DMS53 treated with DMSO at 0.1 percent for 48 hours (cell line): ENCODE measurements around the gene CDRT4.
"Not testable (repeated sequence)": the region's sequence is repeated elsewhere in the genome, so short reads cannot be mapped to it uniquely, and the experiment has no call there.

Source experiments
- DNase-seq: peaks from one replicate; lab custom pipeline; 2025; ENCODE audit not compliant: unreplicated experiment; lab: John Stamatoyannopoulos, UW

CDRT4 gene

GRCh38 chr17:15457723-15458094, 9.7 kb downstream of the CDRT4 start:
- DNase-seq, result no peak

GRCh38 chr17:15456972-15457722, 10.3 kb downstream of the CDRT4 start:
- no peak for DNase-seq

- DNase-seq, result no peak
These were observed 10.9 kb downstream of the CDRT4 start for GRCh38 chr17:15456496-15456895.

GRCh38 chr17:15454346-15454745, 13.1 kb downstream of the CDRT4 start:
- no peak for DNase-seq

- DNase-seq, result no peak
These were observed 13.6 kb downstream of the CDRT4 start for GRCh38 chr17:15453782-15454181.

GRCh38 chr17:15453246-15453645, 14.2 kb downstream of the CDRT4 start:
- no peak for DNase-seq

GRCh38 chr17:15452746-15453145, 14.7 kb downstream of the CDRT4 start:
- DNase-seq, result no peak

- no peak for DNase-seq
These were observed 15.7 kb downstream of the CDRT4 start for GRCh38 chr17:15451680-15452079.

- no peak for DNase-seq
These were observed 18.9 kb downstream of the CDRT4 start for GRCh38 chr17:15448580-15448956.

- DNase-seq, result no peak
These were observed 19.4 kb downstream of the CDRT4 start for GRCh38 chr17:15447928-15448579.

GRCh38 chr17:15446036-15446435, 21.4 kb downstream of the CDRT4 start:
- no peak for DNase-seq

- no peak for DNase-seq
These were observed 22.6 kb downstream of the CDRT4 start for GRCh38 chr17:15444805-15445204.

GRCh38 chr17:15442311-15443180, 24.9 kb downstream of the CDRT4 start:
- no peak for DNase-seq

GRCh38 chr17:15441315-15441714, 26.1 kb downstream of the CDRT4 start:
- no peak for DNase-seq

- no peak for DNase-seq
These were observed 27.1 kb downstream of the CDRT4 start for GRCh38 chr17:15440347-15440746.

GRCh38 chr17:15439205-15439985, 28.0 kb downstream of the CDRT4 start:
- not testable (repeated sequence) for DNase-seq

- no peak for DNase-seq
These were observed 28.8 kb downstream of the CDRT4 start for GRCh38 chr17:15438491-15439105.

GRCh38 chr17:15437303-15437635, 30.2 kb downstream of the CDRT4 start:
- no peak for DNase-seq

- DNase-seq, result peak; percentile 0
These were observed 30.7 kb downstream of the CDRT4 start for GRCh38 chr17:15436473-15437302.

- DNase-seq, result no peak
These were observed 32.5 kb downstream of the CDRT4 start for GRCh38 chr17:15434956-15435355.
